Prostate gland (tissue), 2 donors: ENCODE results near the gene IFIT1. TPM values are rescaled to one million over a fixed set of nuclear protein-coding genes. Genes with fewer than 3 reads are reported as not detected.
"Not testable (repeated sequence)": the region's sequence is repeated elsewhere in the genome, so short reads cannot be mapped to it uniquely, and the experiment has no call there.

Source experiments
- DNase-seq: peaks from one replicate; pipeline ENCODE4 v3.0.0-alpha.2; 2019; ENCODE audit warnings: low spot score
- H3K27ac ChIP-seq, 2 donors: fragments of 200-600 bp; sonication (generic); 2 replicates each; pipeline ENCODE4 v1.5.1; 2017 to 2019
- H3K27me3 ChIP-seq: fragments of 200-600 bp; sonication (generic); replicated peaks from 2 replicates; pipeline ENCODE4 v1.5.1; 2019; ENCODE audit not compliant: insufficient read depth
- H3K36me3 ChIP-seq, 2 donors: fragments of 200-600 bp; sonication (generic); 1 replicate in 1 of 2; 2 replicates in 1 of 2; pipeline versions ENCODE4 v1.5.1 to v1.8.1; 2017 to 2019
- H3K4me1 ChIP-seq: fragments of 200-600 bp; sonication (generic); replicated peaks from 2 replicates; pipeline ENCODE4 v1.5.1; 2019
- H3K4me3 ChIP-seq, 2 donors: fragments of 200-600 bp; sonication (generic); 2 replicates each; pipeline ENCODE4 v1.5.1; 2017 to 2019
- H3K9me3 ChIP-seq: fragments of 200-600 bp; sonication (generic); 2 replicates; pipeline ENCODE4 v1.5.1; 2017
- CTCF ChIP-seq, 4 experiments: fragments of 200-600 bp in 2 of 4; fragments of 450-650 bp in 2 of 4; sonication (generic) in 2 of 4; IDR thresholded peaks; 1 replicate in 3 of 4; 2 replicates in 1 of 4; pipeline ENCODE4 v1.5.1; 2016 to 2019; ENCODE audit warnings: antibody characterized with exemption in 4 of 4, mild to moderate bottlenecking in 2 of 4, moderate library complexity in 2 of 4
- POLR2A ChIP-seq: fragments of 450-650 bp; IDR thresholded peaks from one replicate; pipeline ENCODE4 v1.6.1; 2016; ENCODE audit warnings: antibody characterized with exemption, mild to moderate bottlenecking
- POLR2AphosphoS5 ChIP-seq: sonication (generic); formaldehyde crosslinking; IDR thresholded peaks from one replicate; pipeline ENCODE4 v1.6.1; 2017; ENCODE audit warnings: antibody characterized with exemption
- WGBS: methylation state at CpG from one replicate; pipeline ENCODE4 v1.1.5; 2018; 5-methylcytosine and 5-hydroxymethylcytosine counted together
- intact Hi-C: fragments of 100-400 bp; cut with DNase I; formaldehyde crosslinking; loops from one replicate; pipeline ENCODE4 v1.14.2; 2022
- total RNA-seq, 2 donors: library from RNA; depleted of rRNA; stranded (reverse); fragments of >200 nt; gene quantifications; one replicate each; pipeline ENCODE4 v1.1.0, GENCODE V29; 2016

Gene IFIT1
- total RNA-seq, 2 donors from 2014 or later = 7.6 to 17.4 TPM

- DNase-seq, H3K36me3 ChIP-seq, H3K4me3 ChIP-seq, intact Hi-C loops, H3K4me1 ChIP-seq, H3K9me3 ChIP-seq, H3K27ac ChIP-seq, H3K27me3 ChIP-seq: not testable (repeated sequence)
- 73% methylated on average over 2 of the region's 2 CpGs for WGBS
Observed at GRCh38 chr10:89411135-89411534, 18.7 kb downstream of the IFIT1 start.

DNA sequence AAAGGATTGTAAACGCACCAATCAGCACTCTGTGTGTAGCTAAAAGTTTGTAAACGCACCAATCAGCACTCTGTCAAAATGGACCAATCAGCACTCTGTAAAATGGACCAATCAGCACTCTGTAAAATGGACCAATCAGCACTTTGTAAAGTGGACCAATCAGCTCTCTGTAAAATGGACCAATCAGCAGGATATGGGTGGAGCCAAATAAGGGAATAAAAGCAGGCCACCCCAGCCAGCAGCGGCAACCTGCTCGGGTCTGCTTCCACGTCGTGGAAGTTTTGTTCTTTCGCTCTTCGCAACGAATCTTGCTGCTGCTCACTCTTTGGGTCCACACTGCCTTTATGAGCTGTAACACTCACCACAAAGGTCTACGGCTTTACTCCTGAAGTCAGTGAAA is 19.9 kb downstream of the IFIT1 start:
- WGBS = 93% methylated on average over 10 of the region's 10 CpGs
- H3K9me3 ChIP-seq, H3K27ac ChIP-seq, H3K4me3 ChIP-seq, H3K36me3 ChIP-seq, H3K27me3 ChIP-seq, H3K4me1 ChIP-seq, DNase-seq, intact Hi-C loops: not testable (repeated sequence)

- DNase-seq = no peak
- H3K4me1 ChIP-seq = peaks cover 4% of the 10 kb centered on the region
- WGBS = 92% methylated on average over 7 of the region's 7 CpGs
- no peaks in the 10 kb centered on the region for H3K9me3 ChIP-seq
- TF ChIP-seq CTCF (IDR thresholded peaks at IDR 0.05) = no peak
- TF ChIP-seq POLR2A = no peak
- no peak for TF ChIP-seq POLR2AphosphoS5
- H3K27ac ChIP-seq = peak overlapping the region; percentile 94 to 95
- no peaks in the 10 kb centered on the region for H3K36me3 ChIP-seq
- no peaks in the 10 kb centered on the region for H3K27me3 ChIP-seq
- no peak overlapping the region for H3K4me3 ChIP-seq
- intact Hi-C loops = no loop called here
Observed at GRCh38 chr10:89413398-89413912, 21.0 kb downstream of the IFIT1 start.

DNA sequence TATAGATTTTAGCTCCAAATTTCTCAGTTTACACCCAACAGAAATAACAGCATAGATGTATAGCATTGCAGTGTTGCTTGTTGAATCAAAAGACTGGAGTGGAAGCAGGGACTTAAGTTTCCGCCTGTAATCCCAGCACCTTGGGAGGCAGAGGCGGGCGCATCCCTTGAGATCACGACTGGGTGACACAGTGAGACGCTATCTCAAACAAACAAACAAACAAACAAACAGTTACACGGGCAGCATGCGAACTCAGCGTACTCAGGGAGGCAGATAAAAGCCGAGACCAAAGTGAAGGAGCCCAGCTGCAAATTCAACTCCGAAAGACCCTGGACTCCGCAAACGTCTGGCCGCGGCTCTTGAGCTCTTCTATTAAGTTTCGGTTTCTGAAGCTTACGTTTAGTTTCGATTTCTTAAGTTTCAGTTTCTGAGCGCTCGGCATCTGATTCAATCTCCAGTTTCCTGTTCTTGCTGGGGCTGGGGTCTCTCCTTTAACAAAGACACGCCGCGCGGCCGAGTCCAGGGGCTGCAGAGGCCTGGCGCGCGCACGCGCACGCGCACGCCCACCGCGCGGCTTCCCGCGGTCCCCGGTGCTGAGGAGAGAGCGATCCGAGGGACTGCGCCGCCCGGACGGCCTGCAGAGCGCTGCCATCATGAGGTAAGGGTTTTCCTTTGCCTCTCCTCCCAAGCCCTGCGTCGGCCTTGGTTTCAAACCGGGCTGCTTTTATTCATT is 21.9 kb downstream of the IFIT1 start, which contains the start of gene IFIT5:
Gene IFIT5 (plus strand): TSS at position 423 of the 733 bp plus-strand sequence. CDS start 231 bp downstream, at position 654.
- Histone ChIP-seq H3K27me3 (no peaks in the 10 kb centered on the region), H3K9me3 (no peaks in the 10 kb centered on the region), H3K27ac (peak within 1 kb of the TSS; percentile 94 to 95), H3K36me3 (no peaks in the 10 kb centered on the region), H3K4me3 (peak within 1 kb of the TSS; percentile 66 to 85), H3K4me1 (peaks cover 4% of the 10 kb centered on the region)
- intact Hi-C loops = no loop called here
- TF ChIP-seq POLR2AphosphoS5 (no peak), POLR2A (peak; percentile 55), CTCF (IDR thresholded peaks at IDR 0.05) (no peak)
- DNase-seq = peak; percentile 64
- under 1% methylated on average over 47 of the region's 48 CpGs for WGBS

DNA sequence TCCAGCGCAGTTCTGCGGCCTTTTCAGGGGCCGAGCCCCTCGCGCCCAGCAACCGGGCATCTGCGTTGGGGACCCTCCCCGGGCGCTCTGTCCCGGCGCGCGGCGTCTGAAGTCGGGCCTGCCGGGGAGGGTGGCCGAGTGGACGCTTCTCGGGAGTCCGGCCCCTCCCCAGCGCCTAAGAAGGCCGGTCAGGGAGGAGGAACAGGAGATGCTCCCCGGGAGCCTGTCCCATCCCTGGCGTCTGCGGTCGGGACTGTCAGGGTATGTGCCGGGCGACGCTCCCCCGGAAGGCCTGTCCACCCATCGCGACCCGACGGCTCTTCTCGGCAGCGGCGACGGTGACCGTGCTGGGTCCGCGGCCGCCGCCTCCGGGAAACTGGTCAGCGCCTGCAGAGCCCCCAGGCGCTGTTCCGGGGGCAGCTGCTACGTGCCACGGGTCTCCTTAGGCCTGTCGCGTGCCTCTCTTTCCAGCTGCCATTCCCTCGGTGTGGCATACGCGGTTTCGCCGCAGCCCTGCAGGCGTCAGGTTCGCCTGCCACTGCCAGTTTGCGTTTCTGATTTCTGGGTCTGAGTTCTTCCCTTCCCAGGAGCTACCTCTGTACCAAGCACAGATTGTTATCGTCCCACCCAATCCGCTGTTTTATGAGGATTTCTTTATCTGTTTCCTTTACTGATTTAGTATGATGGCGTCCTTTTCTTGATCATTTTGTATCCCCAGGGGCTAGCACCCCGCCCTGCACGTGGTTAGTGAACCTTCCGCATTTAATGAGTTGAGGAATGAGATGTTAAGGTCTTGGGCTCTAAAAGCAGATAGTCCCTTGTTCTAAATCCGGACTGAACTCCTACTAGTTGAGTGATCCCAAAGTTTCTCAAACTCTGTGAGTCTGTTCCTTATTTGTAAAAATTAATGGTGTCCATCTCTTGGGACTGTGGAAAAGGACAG is 22.7 kb downstream of the IFIT1 start:
- Histone ChIP-seq H3K36me3 (no peaks in the 10 kb centered on the region), H3K4me1 (peaks cover 4% of the 10 kb centered on the region), H3K27me3 (no peaks in the 10 kb centered on the region), H3K4me3 (peak overlapping the region; percentile 66 to 85), H3K27ac (peak overlapping the region; percentile 94 to 95), H3K9me3 (no peaks in the 10 kb centered on the region)
- peak; percentile 34 for DNase-seq
- TF ChIP-seq POLR2AphosphoS5 = no peak
- no peak for TF ChIP-seq POLR2A
- TF ChIP-seq CTCF (IDR thresholded peaks at IDR 0.05) = no peak
- intact Hi-C loops = no loop called here
- WGBS = 1% methylated on average over 53 of the region's 66 CpGs
